Neural crest cell (in vitro differentiated cells): Measurements from ENCODE around the gene APOC3. TPM values are rescaled to one million over a fixed set of nuclear protein-coding genes. Genes with fewer than 3 reads are reported as not detected.

Source experiments
- DNase-seq: peaks from one replicate; pipeline ENCODE4 v3.0.0; 2021; ENCODE audit warnings: low read depth, mixed read lengths, low spot score
- H3K27ac Mint-ChIP-seq: one replicate; pipeline ENCODE4 v1.8.0; 2021; ENCODE audit warnings: mild to moderate bottlenecking, mixed read lengths; ENCODE audit not compliant: unreplicated experiment
- H3K27me3 Mint-ChIP-seq: 2 replicates; pipeline ENCODE4 v1.8.0; 2021; ENCODE audit warnings: low read depth, mild to moderate bottlenecking, mixed read lengths
- H3K36me3 Mint-ChIP-seq: 2 replicates; pipeline ENCODE4 v1.8.0; 2021; ENCODE audit warnings: low read depth, mild to moderate bottlenecking, mixed read lengths
- H3K4me1 Mint-ChIP-seq: 2 replicates; pipeline ENCODE4 v1.8.0; 2021; ENCODE audit warnings: mixed read lengths
- H3K4me3 Mint-ChIP-seq: one replicate; pipeline ENCODE4 v1.8.0; 2021; ENCODE audit warnings: mild to moderate bottlenecking, mixed read lengths
- H3K9me3 Mint-ChIP-seq: 2 replicates; pipeline ENCODE4 v1.8.0; 2021; ENCODE audit warnings: mixed read lengths
- CTCF ChIP-seq: fragments of 200-600 bp; sonication (generic); conservative IDR thresholded peaks from 2 replicates; pipeline ENCODE4 v1.5.0; 2021; ENCODE audit warnings: antibody characterized with exemption, mild to moderate bottlenecking
- total RNA-seq: library from RNA; stranded (reverse); gene quantifications from 2 replicates; pipeline ENCODE4 v1.2.1, GENCODE V29; 2021

Gene APOC3
- total RNA-seq, 1 donor from 2014 or later: not detected

GRCh38 chr11:116813781-116814471, 15.8 kb upstream of the APOC3 start:
- DNase-seq: no peak
- Mint-ChIP-seq H3K27me3 (no peaks in the 10 kb centered on the region), H3K27ac (peak overlapping the region; percentile 87), H3K4me1 (no peaks in the 10 kb centered on the region), H3K9me3 (peaks cover 3% of the 10 kb centered on the region), H3K36me3 (no peaks in the 10 kb centered on the region), H3K4me3 (no peak overlapping the region)
- TF ChIP-seq CTCF: no peak

GRCh38 chr11:116814502-116814901, 15.2 kb upstream of the APOC3 start:
- no peaks in the 10 kb centered on the region for H3K27me3 Mint-ChIP-seq
- no peak for TF ChIP-seq CTCF
- H3K9me3 Mint-ChIP-seq: no peaks in the 10 kb centered on the region

GRCh38 chr11:116819049-116819448, 10.7 kb upstream of the APOC3 start:
- no peak for DNase-seq
- H3K27me3 Mint-ChIP-seq: no peaks in the 10 kb centered on the region

More at GRCh38 chr11:116814502-116814901, 15.2 kb upstream of the APOC3 start:
- Mint-ChIP-seq H3K36me3 (no peaks in the 10 kb centered on the region), H3K4me1 (no peaks in the 10 kb centered on the region), H3K4me3 (no peak overlapping the region), H3K27ac (no peak overlapping the region)
- DNase-seq: no peak

GRCh38 chr11:116821050-116821918, 8.4 kb upstream of the APOC3 start:
- DNase-seq: no peak
- Mint-ChIP-seq H3K36me3 (no peaks in the 10 kb centered on the region), H3K4me3 (no peak overlapping the region), H3K4me1 (no peaks in the 10 kb centered on the region), H3K27ac (no peak overlapping the region), H3K9me3 (no peaks in the 10 kb centered on the region), H3K27me3 (no peaks in the 10 kb centered on the region)
- no peak for TF ChIP-seq CTCF

More at GRCh38 chr11:116819049-116819448, 10.7 kb upstream of the APOC3 start:
- no peaks in the 10 kb centered on the region for H3K36me3 Mint-ChIP-seq
- no peak overlapping the region for H3K4me3 Mint-ChIP-seq
- H3K27ac Mint-ChIP-seq: no peak overlapping the region
- no peaks in the 10 kb centered on the region for H3K9me3 Mint-ChIP-seq
- no peak for TF ChIP-seq CTCF
- H3K4me1 Mint-ChIP-seq: no peaks in the 10 kb centered on the region

- no peak for TF ChIP-seq CTCF
- DNase-seq: no peak
- Mint-ChIP-seq H3K4me3 (no peak overlapping the region), H3K4me1 (no peaks in the 10 kb centered on the region), H3K36me3 (no peaks in the 10 kb centered on the region), H3K9me3 (no peaks in the 10 kb centered on the region), H3K27me3 (no peaks in the 10 kb centered on the region), H3K27ac (no peak overlapping the region)
These were observed 7.1 kb upstream of the APOC3 start for GRCh38 chr11:116822575-116822974.
